HK-2 (cell line): ENCODE data around the gene SLC29A1.

Experiments used
- DNase-seq: peaks from one replicate; pipeline ENCODE4 v3.0.0-alpha.2; 2018; ENCODE audit not compliant: unreplicated experiment

SLC29A1 gene

DNA sequence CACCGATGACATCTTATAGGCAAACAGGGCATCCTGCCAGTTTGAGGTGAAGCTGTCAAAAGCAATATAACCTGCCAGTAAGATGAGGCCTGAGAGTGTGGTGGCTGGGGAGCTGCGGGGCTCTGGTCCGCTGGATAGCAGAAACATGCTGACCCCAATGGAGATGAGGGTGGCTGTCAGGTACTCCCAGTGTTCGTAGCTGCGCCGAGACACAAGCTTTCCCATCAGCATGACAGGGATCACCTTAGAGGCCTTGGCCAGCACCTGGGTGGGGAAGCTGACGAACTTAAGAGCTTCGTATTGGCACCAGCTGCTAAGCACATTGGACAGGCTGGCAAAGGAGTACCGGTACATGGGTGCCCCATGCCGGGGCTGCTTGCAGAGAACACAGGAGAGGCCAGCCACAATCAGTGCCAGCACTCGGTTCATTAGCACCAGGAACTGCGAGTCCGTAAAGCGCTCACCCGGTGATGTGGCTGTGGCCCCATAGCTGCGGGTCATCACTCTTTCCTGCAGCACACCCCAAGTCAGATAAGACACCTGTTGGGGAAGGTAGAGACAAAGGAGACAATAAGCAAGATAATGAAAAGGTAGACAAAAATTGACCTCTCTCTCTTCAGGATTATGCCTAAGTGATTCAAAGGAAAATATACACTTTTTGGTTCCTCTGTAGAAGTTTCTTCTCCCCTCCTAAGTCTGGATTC, 31.9 kb downstream of the SLC29A1 start:
- DNase-seq, result no peak

DNA sequence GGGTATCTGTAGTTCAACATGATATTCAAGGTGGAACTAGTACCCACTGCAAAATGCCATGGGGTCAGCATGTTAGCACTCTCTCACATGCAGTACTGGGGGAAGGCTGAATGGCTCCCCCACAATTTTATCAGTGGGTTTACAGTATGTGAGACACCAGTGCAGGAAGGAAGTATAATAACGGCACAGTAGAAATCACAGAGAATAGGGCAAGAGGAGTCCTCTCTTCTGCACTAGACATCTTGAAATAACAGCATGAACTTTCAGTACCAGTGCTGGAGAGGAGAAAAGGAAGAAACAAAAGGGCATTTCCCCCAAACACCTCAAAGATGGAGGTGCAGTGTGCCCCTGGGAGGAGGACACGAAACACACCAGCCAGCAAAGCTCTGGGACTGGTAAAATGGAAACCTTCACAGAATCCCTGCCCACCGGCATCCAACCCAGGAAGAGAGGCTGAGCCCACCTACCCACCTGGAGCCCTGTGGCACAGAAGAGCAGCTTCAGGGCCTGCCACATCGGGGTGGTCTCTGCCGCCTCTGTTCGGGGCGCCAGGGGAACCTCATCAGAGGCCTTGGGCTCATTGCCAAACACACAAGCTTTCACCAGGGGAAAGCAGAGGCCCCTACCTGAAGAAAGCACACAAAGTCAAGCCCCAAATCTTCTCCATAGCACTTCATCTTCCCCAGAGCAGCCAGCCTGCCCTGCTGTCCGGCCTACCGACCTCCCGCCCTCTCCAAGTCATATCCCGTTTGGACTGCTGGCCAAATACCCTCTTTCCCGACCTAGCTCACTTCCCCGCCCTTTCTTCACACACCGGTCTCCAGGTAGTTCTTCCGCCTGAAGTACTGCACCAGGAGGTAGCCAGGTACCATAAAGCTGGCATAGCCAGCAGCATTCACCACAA, 32.7 kb downstream of the SLC29A1 start:
- DNase-seq, result peak; percentile 49

DNA sequence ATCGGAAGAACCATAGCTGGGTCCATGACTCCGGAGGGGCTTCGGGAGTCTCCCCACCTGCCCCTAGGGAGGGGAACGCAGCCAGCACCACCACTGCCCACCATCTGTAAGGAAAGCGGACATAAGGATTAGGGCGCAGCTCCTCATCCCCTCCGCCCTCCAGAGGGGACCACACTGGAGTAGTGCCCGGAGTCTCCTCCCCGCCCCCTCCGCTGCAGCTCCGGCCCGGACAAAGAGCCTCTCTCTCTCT, 33.3 kb downstream of the SLC29A1 start:
- DNase-seq, result no peak

DNA sequence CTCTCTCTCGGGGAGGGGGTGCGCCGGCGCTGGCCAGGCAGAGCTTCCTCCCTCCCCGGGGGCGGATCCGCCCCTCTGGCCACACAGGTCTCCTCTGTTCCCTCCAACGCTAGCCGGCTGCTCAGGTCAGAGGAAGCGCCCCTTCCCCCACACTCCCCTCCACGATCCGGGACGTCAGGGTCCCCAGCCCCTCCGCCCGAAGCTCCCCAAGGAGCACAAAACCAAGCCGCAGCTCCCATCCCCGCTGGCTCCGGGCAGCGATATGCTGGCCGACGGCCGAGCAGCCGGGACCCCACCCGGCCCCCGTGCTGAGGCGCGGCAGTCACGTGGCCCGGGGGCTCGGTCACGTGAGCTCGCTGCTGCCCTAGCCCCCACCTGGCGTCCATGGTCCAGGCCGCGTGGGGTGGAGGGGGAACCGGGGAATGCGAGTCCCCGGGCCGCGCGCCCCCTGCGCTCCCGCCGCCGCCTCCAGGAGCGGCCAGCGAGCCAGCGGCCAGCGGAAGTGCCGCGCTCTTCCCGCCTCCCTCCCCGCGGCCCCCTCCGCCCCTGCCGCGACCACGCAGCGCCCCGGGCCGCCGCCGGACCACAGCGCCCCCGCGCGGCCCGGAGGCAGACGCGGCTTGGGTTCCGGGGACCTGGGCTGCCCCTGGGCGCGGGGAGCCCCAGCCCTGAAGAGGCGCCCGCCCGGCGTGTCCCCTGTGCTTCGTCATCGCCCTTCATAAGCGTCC, 33.8 kb downstream of the SLC29A1 start, which contains the start of gene SLC35B2:
Gene SLC35B2, minus strand, starts transcription at position 504 of the 728 bp plus-strand sequence. Its CDS starts 118 bp downstream, at position 386.
- DNase-seq, result peak; percentile 84

DNA sequence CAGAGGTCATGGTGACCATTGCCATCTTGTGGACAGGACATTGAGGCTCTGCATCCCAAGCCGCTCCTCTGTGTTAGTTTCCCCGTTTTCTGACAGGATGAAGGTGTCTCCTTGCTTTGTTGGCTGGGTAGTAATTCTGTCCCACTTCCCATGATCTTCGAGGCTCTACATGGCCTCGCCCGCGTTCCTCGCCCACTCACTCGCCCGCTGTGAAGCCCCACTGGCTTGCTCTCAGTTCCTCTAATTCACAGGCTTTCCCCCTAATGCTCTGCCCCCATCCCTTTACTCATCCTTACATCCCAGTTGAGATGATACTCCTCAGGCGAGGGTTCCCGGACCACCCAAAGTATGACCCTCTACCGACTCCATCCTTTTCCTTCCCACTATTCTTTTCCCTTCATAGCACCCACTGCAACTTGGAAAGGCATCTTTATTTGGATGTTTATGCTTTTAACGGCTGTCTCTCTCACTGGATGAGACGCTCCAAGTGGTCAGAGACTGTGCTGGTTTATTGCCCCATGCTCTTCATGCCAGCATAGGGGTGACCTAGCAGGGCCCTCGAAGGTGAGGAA, 34.4 kb downstream of the SLC29A1 start:
- DNase-seq, result no peak

DNA sequence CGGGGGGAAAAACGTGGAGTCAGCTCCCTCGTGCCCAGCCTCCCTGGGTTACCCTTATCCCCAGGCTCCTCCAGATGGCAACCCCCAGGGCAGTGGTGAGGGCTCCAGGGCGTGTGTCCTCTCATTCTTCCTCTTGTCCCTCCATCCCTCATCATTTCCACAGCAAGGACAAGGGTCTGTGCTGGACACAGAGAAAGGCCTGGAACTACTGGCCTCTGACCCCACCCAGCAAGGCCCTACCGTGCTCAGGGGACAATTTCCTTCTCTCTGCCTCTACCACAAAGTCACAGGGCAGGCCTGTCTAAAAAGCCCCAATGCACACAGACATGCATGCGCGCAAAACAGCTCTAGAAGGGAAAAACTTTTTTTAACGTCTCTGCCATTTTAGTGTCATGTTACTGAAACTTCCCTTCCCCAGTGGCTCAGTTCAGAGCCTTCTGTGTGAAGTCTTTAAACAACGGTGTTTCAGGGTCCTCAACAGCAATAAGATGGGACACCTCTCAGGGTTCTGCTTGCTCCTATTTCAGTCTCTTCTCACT, 35.0 kb downstream of the SLC29A1 start:
- DNase-seq, result no peak

DNA sequence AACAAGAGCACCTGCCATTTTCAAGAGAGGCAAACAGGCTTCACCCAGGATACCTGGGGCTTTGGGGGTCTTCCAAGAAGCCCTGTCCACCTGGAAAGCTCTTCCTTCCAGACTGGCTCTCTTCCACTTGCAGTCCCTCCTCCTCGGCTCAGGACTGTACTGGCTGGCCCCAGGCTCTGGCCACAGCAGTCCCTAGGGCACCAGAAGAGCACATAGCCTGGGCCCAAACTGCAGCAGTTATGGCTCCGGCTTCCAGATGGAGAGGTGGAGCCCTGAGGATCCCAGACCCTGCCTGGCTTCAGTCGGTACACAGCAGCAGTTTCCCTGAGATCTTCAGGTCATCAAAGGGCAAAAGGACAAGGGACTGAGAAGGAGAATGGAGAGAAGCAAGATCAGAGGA, 35.5 kb downstream of the SLC29A1 start:
- no peak for DNase-seq

DNA sequence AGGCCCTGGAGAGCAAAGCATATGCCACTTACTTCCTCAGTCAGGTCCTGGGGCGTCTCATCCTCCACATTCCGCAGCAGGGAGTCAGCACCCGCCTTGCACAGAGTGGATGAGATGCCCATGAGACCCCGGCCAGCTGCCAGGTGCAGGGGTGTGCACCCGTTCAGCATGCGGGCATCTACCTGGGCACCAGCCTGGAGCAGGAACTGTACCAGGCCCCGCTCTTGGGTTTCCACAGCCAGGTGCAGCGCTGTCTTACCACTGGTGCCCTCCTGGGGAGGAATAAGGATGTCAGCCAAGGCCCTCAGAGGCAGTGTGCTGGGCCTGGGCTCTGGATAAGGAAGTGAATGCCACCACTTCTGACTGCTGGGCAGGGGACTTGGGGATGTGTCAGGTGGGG, 36.6 kb downstream of the SLC29A1 start:
- DNase-seq, result no peak

DNA sequence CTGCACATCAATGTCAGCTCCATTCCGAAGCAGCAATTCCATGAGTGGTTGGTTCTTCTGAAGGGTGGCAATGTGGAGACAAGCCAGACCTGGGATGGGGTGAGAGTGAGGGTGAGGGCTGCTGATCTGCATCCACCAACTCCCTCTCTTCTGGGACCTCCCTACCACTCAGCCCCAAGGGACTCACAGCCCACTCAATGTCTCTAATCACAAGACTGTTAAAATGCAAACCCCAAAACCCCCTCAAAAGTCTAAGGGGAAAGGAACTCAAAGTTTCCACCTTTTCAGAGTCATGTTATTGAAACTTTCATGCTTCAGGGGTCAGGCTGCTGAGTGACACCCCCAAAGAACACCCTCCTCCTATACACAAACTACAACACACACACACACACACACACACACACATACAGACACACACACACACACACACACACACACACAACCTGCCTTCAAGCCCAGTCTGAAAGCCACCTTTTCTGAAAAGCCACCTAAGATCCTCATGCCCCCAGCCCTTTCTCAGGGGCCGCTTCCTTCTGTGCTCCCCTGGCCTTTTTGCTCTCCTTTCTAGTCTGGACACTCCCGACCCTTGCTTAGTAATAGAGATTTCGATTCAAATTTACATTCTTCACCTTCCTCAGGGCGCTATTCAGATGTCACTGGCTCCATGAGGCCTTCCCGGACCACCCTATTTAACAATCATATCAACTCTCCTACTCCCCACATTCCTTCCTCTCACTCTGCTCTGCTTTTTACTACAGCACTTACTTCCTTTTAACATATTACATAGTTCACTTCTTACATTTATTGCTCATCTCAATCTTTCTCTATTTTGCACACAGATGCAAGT, 37.3 kb downstream of the SLC29A1 start:
- DNase-seq, result no peak

DNA sequence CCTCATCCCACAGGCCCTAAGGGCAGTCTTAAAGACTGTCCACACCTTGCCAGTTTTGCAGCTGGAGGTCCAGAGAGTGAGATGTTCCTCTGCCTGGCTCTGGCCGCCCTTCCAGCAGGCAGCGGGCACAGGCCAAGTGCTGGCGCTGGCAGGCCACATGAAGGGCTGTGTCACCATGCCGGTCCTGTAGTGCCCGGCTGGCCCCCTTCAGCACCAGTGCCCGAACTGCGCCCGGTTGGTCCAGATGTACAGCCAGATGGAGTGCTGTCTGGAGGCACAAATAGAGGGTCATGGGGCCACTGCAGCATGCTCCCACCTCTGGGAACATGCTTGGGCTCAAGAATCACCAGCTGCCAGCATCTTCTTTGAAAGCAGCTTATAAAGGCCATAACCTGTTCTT, 38.2 kb downstream of the SLC29A1 start:
- no peak for DNase-seq

DNA sequence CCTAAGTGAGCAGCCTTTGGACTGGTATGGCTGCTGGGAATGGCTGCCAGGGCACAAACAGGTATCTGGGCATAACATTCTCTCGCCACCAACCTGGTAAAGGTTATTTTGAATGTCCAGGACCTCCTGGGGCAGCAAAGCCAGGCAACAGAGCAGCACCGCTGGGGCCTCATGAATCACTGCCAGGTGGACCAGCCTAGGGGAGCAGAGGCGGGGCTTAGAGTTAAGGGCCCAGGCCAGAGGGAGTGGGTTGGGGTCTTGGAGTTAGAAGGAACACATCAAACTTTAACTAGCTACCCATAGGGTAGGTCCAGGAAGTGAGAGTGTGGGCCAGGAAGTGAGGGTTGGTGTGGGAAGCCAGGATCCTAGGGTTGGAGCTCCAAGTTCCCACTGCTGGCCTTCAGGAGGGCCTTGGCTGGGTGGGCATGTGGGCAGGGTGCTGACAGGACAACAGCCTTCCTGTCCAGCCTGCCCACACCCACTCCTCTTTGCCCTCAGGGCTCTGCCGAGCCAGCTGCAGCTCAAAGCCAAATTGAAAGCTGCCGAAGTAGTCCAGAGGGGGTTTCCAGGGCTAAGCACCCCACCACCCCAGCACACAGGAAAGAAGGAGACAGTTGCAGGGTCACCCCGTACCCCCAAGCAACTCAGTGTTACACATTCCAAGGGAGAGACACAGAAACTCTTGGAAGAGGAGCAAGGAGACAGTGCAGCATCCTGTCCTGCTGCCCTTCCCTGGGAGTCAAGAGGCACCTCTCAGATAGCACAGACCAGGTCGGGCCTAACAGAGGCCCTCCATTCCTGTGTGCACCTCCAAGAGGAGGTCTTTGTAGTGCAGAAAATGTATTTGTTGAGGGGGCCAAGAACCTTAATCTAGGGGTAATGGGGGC, 39.3 kb downstream of the SLC29A1 start:
- DNase-seq, result no peak

DNA sequence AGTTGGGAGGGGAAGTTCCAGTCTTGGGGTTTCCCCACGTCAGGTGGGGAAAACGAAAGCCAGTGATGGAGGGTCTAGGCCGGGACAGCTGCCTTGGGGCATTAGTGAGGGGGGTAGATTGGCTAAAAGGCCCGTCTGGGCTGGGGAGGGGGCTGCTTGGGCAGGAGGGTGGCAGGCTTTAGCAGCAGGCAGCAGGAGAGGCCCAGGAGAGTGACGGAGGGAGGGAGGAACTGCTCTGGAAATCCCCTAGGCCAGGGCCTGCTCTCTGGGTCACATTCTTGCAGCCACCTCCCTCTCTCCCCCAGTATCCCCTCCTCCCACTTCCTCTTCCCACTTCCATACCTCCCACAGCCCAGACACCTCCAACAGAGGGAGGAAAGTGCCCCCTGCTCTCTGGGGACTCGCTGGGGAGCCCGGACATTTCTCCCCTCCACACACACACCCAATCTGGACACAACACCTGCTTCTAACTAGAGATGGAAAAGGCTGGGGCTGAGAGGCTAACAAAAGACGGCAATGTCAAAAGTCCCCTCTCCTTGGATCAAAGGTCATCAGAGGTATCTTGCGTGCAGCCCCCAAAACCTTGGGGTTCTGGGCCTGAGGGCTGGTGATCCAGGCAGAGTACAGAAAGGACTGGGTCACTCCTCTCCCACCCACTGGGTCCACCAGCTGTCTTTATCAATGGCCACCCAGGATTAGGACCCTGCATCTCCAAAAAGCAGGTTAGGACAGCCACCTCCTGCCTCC, 40.1 kb downstream of the SLC29A1 start:
- DNase-seq, result peak; percentile 70

DNA sequence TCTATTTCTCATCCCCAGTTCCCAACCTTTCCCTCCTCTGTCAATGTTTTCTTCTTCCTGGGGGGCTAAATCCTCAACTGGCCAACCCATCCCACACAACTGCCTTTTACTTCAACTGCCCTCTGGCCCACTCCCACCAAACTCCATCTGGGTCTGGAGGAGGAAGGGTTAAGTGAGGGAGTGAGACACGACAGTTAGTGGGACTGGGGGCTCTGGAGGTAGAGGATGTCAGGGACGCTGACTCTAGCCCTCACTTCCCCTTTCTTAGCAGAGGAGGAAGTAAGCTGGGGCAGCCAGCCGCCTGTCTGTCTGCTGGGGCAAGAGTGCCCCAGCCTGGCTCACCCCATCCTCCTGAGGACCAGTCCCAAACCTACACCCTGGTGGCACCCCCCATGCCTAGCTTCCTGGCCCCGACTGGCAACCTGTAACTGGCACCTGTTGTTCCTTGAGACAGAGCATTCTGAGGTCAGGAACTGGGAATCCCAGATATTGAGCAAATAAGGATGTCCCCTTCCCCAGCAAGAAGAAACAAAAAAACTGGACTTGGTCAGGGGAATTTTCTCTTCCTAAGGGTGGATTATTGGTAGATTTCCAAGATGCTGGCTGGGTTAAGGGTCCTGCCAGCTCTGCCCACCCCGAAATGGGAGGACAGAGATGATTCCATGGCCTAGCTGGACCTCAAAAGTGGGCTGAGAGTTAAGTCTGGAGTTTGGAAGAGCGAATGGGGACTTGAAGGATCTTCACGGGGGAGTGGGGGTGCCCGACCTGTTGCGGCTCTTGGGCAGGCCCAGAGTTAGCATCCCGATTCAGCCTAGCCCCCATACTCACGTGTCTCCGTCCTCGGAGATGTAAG, 41.0 kb downstream of the SLC29A1 start:
- DNase-seq, result peak; percentile 35

DNA sequence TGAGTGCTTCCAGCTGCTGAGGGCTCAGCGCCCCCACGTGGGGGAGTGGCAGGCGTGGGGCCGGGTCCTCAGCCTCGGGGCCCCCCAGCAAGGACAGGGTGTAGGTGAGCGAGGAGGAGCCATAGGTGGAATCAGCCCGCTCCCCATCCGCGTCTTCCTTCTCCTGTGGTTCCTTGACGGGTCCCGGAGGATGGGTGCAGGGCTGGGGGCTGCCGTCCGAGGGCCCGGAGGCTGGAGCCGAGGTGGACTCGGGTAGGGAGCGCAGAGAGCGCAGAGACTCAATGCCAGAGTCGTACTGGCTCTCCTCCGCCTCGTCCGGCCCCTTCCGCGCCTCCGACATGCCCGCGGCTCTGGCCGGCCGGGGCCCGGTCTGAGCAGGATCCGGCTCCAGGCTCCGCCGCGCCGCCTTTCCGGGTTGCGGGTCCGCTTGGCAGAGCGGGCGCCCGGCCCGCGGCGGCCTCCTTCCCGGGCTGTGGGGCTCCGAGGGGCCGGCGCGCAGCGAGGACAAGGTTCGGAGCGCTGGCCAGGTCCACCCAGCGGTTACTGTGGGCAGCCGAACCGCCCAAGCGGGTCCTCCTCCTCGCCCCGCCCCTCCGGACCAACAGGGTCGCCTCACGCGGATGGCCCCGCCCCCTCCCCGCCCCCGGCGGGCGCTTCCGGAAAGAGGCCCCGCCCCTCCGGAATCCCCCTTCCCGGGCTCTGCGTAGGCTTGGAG, 41.8 kb downstream of the SLC29A1 start, which contains the start of gene NFKBIE:
Gene NFKBIE, minus strand, starts transcription at position 545 of the 715 bp plus-strand sequence. Its CDS starts 205 bp downstream, at position 340.
- DNase-seq, result peak; percentile 98

DNA sequence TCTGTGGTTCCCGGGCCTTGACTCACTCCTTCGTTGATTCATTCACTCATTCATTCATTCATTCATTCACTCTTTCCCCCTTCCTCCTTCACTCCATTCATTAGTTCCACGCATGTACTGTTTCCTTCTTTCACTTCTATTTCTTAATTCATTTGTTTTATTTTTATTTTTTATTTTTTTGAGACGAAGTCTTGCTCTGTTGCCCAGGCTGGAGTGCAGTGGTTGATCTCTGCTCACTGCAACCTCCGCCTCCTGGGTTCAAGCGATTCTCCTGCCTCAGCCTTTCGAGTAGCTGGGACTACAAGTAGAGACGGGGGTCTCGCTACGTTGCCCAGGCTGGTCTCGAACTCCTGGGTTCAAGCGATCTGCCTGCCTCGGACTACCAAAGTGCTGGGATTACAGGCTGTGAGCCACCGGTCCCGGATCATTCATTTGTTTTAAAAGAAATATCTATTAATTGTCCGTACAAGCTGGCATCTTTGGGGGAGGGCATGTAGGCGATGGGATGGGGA, 42.4 kb downstream of the SLC29A1 start:
- DNase-seq, result no peak

DNA sequence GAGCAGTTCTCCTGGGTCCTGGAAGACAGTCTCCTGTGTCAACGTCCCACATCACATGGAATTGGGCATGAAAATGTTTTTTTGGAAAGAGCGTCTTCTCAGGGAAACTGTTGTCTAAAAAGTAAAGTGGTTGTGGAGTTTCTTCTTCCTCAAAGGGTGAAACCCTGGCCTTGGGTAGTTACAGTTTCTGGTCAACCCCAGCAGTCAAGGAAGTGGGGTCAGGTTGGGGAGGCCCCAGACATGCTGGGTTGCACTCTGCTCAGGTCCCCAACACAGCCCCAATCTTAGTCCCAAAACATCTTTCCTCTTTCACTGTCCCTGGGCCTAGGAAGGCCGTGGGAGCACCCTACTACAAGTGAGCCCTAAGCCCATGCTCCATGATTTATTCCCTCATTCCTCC, 43.0 kb downstream of the SLC29A1 start:
- DNase-seq, result no peak

DNA sequence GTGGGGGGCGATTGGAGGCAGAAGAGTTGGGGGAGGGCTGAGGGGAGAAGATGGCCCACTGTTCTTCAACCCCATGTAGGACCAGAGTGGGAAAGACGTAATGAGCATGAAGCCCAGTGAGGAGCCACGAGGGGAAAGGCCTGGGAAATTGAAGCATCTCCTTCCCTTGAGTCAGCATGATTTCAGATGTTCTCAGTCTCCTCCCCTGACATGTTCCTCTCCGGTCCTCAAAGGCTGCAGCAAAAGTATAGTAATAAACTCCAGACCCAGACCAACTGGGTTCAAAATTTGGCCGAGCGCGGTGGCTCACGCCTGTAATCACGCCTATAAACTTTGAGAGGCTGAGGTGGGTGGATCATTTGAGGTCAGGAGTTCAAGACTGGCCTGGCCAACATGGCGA, 43.9 kb downstream of the SLC29A1 start:
- DNase-seq, result no peak
